Activated T-cell treated with anti-CD3 and anti-CD28 coated beads, Interleukin-2, amount 50 U/mL, for 4 hours (primary cell): ENCODE results near the gene SPTBN5. TPM values are rescaled to one million over a fixed set of nuclear protein-coding genes. Genes with fewer than 3 reads are reported as not detected.

ENCODE experiments used
- ATAC-seq, 2 donors: fragments of 200-7000 bp; cut with Tn5 transposase; one replicate each; pipeline ENCODE4 v1.10.0; 2021
- DNase-seq: peaks from one replicate; pipeline ENCODE4 v3.0.0-alpha.2; 2020
- H3K27me3 Mint-ChIP-seq: one replicate; pipeline ENCODE4 v1.8.0; 2021; ENCODE audit warnings: low read depth, mixed read lengths
- H3K36me3 Mint-ChIP-seq: one replicate; pipeline ENCODE4 v1.8.0; 2022; ENCODE audit warnings: mixed read lengths; ENCODE audit not compliant: insufficient read depth
- H3K4me1 Mint-ChIP-seq: one replicate; pipeline ENCODE4 v1.8.0; 2021; ENCODE audit warnings: low read depth, mixed read lengths
- H3K4me3 Mint-ChIP-seq: one replicate; pipeline ENCODE4 v1.8.0; 2021; ENCODE audit warnings: mild to moderate bottlenecking, moderate library complexity, mixed read lengths
- H3K9me3 Mint-ChIP-seq: one replicate; pipeline ENCODE4 v1.8.0; 2021; ENCODE audit warnings: mixed read lengths
- total RNA-seq, 3 donors: library from RNA; stranded (reverse); gene quantifications; one replicate each; pipeline ENCODE4 v1.2.1, GENCODE V29; 2021

SPTBN5 gene
- under 1 TPM; 0.16 to 0.69 (median 0.46) TPM for total RNA-seq

- DNase-seq (no peak), ATAC-seq (no peak)
- no peaks in the 10 kb centered on the region for H3K36me3 Mint-ChIP-seq
- peak within 1 kb of the TSS; percentile 51 for H3K4me3 Mint-ChIP-seq
- no peaks in the 10 kb centered on the region for H3K9me3 Mint-ChIP-seq
- peaks cover 33% of the 10 kb centered on the region for H3K4me1 Mint-ChIP-seq
- no peaks in the 10 kb centered on the region for H3K27me3 Mint-ChIP-seq
Measured at GRCh38 chr15:41893422-41894250, at the start of gene SPTBN5. SPTBN5 (minus strand) TSS chr15:41894053; CDS start chr15:41893497, 556 bp downstream.

- Mint-ChIP-seq H3K27me3 (no peaks in the 10 kb centered on the region), H3K9me3 (no peaks in the 10 kb centered on the region), H3K4me3 (no peak overlapping the region), H3K4me1 (peaks cover 26% of the 10 kb centered on the region), H3K36me3 (peaks cover 19% of the 10 kb centered on the region)
- no peak for ATAC-seq
- DNase-seq: no peak
Measured at GRCh38 chr15:41942886-41943285, 49.0 kb upstream of the SPTBN5 start.

- no peak overlapping the region for H3K4me3 Mint-ChIP-seq
Measured at GRCh38 chr15:41941644-41942415, 48.0 kb upstream of the SPTBN5 start.

GRCh38 chr15:41940441-41940857 is 46.6 kb upstream of the SPTBN5 start:
- ATAC-seq (peak; percentile 75 to 82), DNase-seq (peak; percentile 47)
- Mint-ChIP-seq H3K36me3 (peaks cover 19% of the 10 kb centered on the region), H3K9me3 (peaks cover 4% of the 10 kb centered on the region), H3K4me1 (peaks cover 50% of the 10 kb centered on the region), H3K27me3 (no peaks in the 10 kb centered on the region), H3K4me3 (no peak overlapping the region)

More at GRCh38 chr15:41941644-41942415, 48.0 kb upstream of the SPTBN5 start:
- Mint-ChIP-seq H3K27me3 (no peaks in the 10 kb centered on the region), H3K4me1 (peaks cover 36% of the 10 kb centered on the region), H3K9me3 (no peaks in the 10 kb centered on the region), H3K36me3 (peaks cover 17% of the 10 kb centered on the region)
- no peak for ATAC-seq
- DNase-seq: no peak

- Mint-ChIP-seq H3K9me3 (peaks cover 4% of the 10 kb centered on the region), H3K27me3 (no peaks in the 10 kb centered on the region), H3K36me3 (peaks cover 19% of the 10 kb centered on the region), H3K4me3 (no peak overlapping the region), H3K4me1 (peaks cover 55% of the 10 kb centered on the region)
- ATAC-seq (no peak), DNase-seq (no peak)
Measured at GRCh38 chr15:41939986-41940385, 46.1 kb upstream of the SPTBN5 start.

- Mint-ChIP-seq H3K9me3 (peaks cover 4% of the 10 kb centered on the region), H3K36me3 (peaks cover 14% of the 10 kb centered on the region), H3K27me3 (no peaks in the 10 kb centered on the region), H3K4me1 (peaks cover 74% of the 10 kb centered on the region), H3K4me3 (peak overlapping the region; percentile 64)
- no peak for DNase-seq
- no peak for ATAC-seq
Measured at GRCh38 chr15:41937568-41937923, 43.7 kb upstream of the SPTBN5 start.

- DNase-seq (peak; percentile 72), ATAC-seq (peak; percentile 62 to 65)
- peaks cover 72% of the 10 kb centered on the region for H3K4me1 Mint-ChIP-seq
- H3K27me3 Mint-ChIP-seq: no peaks in the 10 kb centered on the region
- H3K4me3 Mint-ChIP-seq: peak overlapping the region; percentile 64
- H3K36me3 Mint-ChIP-seq: peaks cover 13% of the 10 kb centered on the region
- peaks cover 4% of the 10 kb centered on the region for H3K9me3 Mint-ChIP-seq
Measured at GRCh38 chr15:41936649-41937567, 43.1 kb upstream of the SPTBN5 start.

- H3K9me3 Mint-ChIP-seq: peaks cover 4% of the 10 kb centered on the region
- peaks cover 71% of the 10 kb centered on the region for H3K4me1 Mint-ChIP-seq
- peaks cover 12% of the 10 kb centered on the region for H3K36me3 Mint-ChIP-seq
- DNase-seq (no peak), ATAC-seq (no peak)
- H3K4me3 Mint-ChIP-seq: peak overlapping the region; percentile 64
- H3K27me3 Mint-ChIP-seq: no peaks in the 10 kb centered on the region
Measured at GRCh38 chr15:41936155-41936554, 42.3 kb upstream of the SPTBN5 start.

GRCh38 chr15:41935566-41936020 is 41.7 kb upstream of the SPTBN5 start:
- DNase-seq (no peak), ATAC-seq (no peak)
- Mint-ChIP-seq H3K36me3 (peaks cover 7% of the 10 kb centered on the region), H3K4me3 (peak overlapping the region; percentile 64), H3K9me3 (peaks cover 4% of the 10 kb centered on the region), H3K4me1 (peaks cover 67% of the 10 kb centered on the region), H3K27me3 (no peaks in the 10 kb centered on the region)

- peaks cover 2% of the 10 kb centered on the region for H3K36me3 Mint-ChIP-seq
- ATAC-seq (peak; percentile 57 to 60), DNase-seq (peak; percentile 73)
- H3K27me3 Mint-ChIP-seq: no peaks in the 10 kb centered on the region
- peaks cover 4% of the 10 kb centered on the region for H3K9me3 Mint-ChIP-seq
- H3K4me3 Mint-ChIP-seq: peak overlapping the region; percentile 64
- H3K4me1 Mint-ChIP-seq: peaks cover 61% of the 10 kb centered on the region
Measured at GRCh38 chr15:41934843-41935242, 41.0 kb upstream of the SPTBN5 start.

- Mint-ChIP-seq H3K27me3 (no peaks in the 10 kb centered on the region), H3K4me1 (peaks cover 68% of the 10 kb centered on the region), H3K36me3 (peaks cover 6% of the 10 kb centered on the region), H3K9me3 (peaks cover 4% of the 10 kb centered on the region), H3K4me3 (no peak overlapping the region)
- no peak for ATAC-seq
- no peak for DNase-seq
Measured at GRCh38 chr15:41933771-41934170, 39.9 kb upstream of the SPTBN5 start.

- Mint-ChIP-seq H3K4me1 (peaks cover 66% of the 10 kb centered on the region), H3K9me3 (peaks cover 4% of the 10 kb centered on the region), H3K36me3 (peaks cover 9% of the 10 kb centered on the region), H3K27me3 (no peaks in the 10 kb centered on the region), H3K4me3 (no peak overlapping the region)
- ATAC-seq: no peak
- DNase-seq: no peak
Measured at GRCh38 chr15:41933326-41933725, 39.5 kb upstream of the SPTBN5 start.

GRCh38 chr15:41932511-41933289 is 38.8 kb upstream of the SPTBN5 start:
- no peak for ATAC-seq
- Mint-ChIP-seq H3K9me3 (peaks cover 4% of the 10 kb centered on the region), H3K4me3 (no peak overlapping the region), H3K4me1 (peaks cover 65% of the 10 kb centered on the region), H3K36me3 (peaks cover 9% of the 10 kb centered on the region), H3K27me3 (no peaks in the 10 kb centered on the region)
- DNase-seq: no peak
